ENCODE data around the gene CPED1. TPM values are rescaled to one million over a fixed set of nuclear protein-coding genes. Genes with fewer than 3 reads are reported as not detected.

CPED1 gene
- total and polyA plus RNA-seq, 2 experiments from 2014 or later, result 0.17 to 0.47 TPM

GRCh38 chr7:121020989-121021969 is 32.8 kb downstream of the CPED1 start (continued):
- TF ChIP-seq, protein P1, sequence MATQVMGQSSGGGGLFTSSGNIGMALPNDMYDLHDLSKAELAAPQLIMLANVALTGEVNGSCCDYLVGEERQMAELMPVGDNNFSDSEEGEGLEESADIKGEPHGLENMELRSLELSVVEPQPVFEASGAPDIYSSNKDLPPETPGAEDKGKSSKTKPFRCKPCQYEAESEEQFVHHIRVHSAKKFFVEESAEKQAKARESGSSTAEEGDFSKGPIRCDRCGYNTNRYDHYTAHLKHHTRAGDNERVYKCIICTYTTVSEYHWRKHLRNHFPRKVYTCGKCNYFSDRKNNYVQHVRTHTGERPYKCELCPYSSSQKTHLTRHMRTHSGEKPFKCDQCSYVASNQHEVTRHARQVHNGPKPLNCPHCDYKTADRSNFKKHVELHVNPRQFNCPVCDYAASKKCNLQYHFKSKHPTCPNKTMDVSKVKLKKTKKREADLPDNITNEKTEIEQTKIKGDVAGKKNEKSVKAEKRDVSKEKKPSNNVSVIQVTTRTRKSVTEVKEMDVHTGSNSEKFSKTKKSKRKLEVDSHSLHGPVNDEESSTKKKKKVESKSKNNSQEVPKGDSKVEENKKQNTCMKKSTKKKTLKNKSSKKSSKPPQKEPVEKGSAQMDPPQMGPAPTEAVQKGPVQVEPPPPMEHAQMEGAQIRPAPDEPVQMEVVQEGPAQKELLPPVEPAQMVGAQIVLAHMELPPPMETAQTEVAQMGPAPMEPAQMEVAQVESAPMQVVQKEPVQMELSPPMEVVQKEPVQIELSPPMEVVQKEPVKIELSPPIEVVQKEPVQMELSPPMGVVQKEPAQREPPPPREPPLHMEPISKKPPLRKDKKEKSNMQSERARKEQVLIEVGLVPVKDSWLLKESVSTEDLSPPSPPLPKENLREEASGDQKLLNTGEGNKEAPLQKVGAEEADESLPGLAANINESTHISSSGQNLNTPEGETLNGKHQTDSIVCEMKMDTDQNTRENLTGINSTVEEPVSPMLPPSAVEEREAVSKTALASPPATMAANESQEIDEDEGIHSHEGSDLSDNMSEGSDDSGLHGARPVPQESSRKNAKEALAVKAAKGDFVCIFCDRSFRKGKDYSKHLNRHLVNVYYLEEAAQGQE (IDR thresholded peaks at IDR 0.05; ENCODE audit: unreplicated experiment), result no peak
- no peak for TF ChIP-seq JUNB (IDR thresholded peaks at IDR 0.05; ENCODE audit: unreplicated experiment)

DNA sequence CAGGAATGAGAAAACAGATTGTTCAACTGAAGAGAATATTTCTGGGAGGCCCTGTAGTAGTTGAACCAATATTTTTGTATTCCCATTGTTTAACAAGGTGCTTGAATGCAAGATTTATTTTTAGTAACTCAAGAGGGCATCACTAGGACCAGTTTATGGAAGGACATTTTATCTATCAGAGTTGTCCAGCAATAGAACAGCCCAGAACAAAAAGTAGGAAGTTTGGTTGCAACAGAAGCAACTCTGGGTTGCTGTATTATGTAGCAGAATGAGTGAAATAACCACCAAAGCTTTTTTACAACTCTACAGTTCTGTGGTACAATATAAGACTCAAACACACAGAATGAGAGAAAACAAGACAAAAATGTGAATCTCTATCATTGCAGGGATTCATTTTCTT is 34.7 kb downstream of the CPED1 start:
- Mint-ChIP-seq H3K4me3 (no peak overlapping the region), H3K36me3 (ENCODE audit: low read depth) (no peaks in the 10 kb centered on the region), H3K4me1 (peaks cover 9% of the 10 kb centered on the region; the same call in 2 of the 3 replicates), H3K27me3 (ENCODE audit: insufficient read depth, low read depth, poor library complexity) (peaks cover 2% of the 10 kb centered on the region), H3K27ac (no peak overlapping the region), H3K9me3 (no peaks in the 10 kb centered on the region)
- no peak for ATAC-seq
- H3K27ac ChIP-seq (ENCODE audit: low read depth), result no peak overlapping the region
- TF ChIP-seq EZH2 (IDR thresholded peaks at IDR 0.05; ENCODE audit: low read depth, unreplicated experiment), result no peak
- TF ChIP-seq, protein P1 (IDR thresholded peaks at IDR 0.05; ENCODE audit: unreplicated experiment), result no peak
- H2AFZ ChIP-seq, result no peak overlapping the region
- DNase-seq (ENCODE audit: low spot score), result no peak
- H3F3A ChIP-seq (replicated peaks; ENCODE audit: low read depth), result no peaks in the 10 kb centered on the region
- H3K79me2 ChIP-seq (replicated peaks; ENCODE audit: insufficient read depth), result no peaks in the 10 kb centered on the region
- H3K4me3 ChIP-seq, result no peak overlapping the region
- no peaks in the 10 kb centered on the region for H4K20me1 ChIP-seq (replicated peaks; ENCODE audit: insufficient read depth)
- no peaks in the 10 kb centered on the region for H3K27me3 ChIP-seq (ENCODE audit: insufficient read depth)
- no peak overlapping the region for H3K4me2 ChIP-seq
- no peaks in the 10 kb centered on the region for H3K36me3 ChIP-seq (ENCODE audit: insufficient read depth)
- peaks cover 12% of the 10 kb centered on the region; the same call in 1 of the 2 replicates for H3K4me1 ChIP-seq (ENCODE audit: insufficient read depth)
- H3K9me2 ChIP-seq (ENCODE audit: insufficient read depth), result no peaks in the 10 kb centered on the region

All from GM23338 (cell line).